T-helper 1 cell treated with Interleukin-12 subunit alpha and Interleukin-12 subunit beta and Interleukin-4 antibody, amounts not matched to agents 30 μg/mL and 1 μg/mL, for 36 hours (primary cell): ENCODE results near the gene CEP170B.
"Not testable (repeated sequence)": the region's sequence is repeated elsewhere in the genome, so short reads cannot be mapped to it uniquely, and the experiment has no call there.

Experiments used
- H3K27ac Mint-ChIP-seq: one replicate; pipeline ENCODE4 v1.8.0; 2021; ENCODE audit warnings: mild to moderate bottlenecking, mixed read lengths
- H3K27me3 Mint-ChIP-seq: one replicate; pipeline ENCODE4 v1.8.0; 2021; ENCODE audit warnings: low read depth, mixed read lengths
- H3K36me3 Mint-ChIP-seq: one replicate; pipeline ENCODE4 v1.8.0; 2021; ENCODE audit warnings: low read depth, mixed read lengths
- H3K4me1 Mint-ChIP-seq: one replicate; pipeline ENCODE4 v1.8.0; 2021; ENCODE audit warnings: low read depth, mixed read lengths
- H3K4me3 Mint-ChIP-seq: one replicate; pipeline ENCODE4 v1.8.0; 2021; ENCODE audit warnings: mild to moderate bottlenecking, moderate library complexity, mixed read lengths
- H3K9me3 Mint-ChIP-seq: one replicate; pipeline ENCODE4 v1.8.0; 2021; ENCODE audit warnings: mixed read lengths

The CEP170B gene

DNA sequence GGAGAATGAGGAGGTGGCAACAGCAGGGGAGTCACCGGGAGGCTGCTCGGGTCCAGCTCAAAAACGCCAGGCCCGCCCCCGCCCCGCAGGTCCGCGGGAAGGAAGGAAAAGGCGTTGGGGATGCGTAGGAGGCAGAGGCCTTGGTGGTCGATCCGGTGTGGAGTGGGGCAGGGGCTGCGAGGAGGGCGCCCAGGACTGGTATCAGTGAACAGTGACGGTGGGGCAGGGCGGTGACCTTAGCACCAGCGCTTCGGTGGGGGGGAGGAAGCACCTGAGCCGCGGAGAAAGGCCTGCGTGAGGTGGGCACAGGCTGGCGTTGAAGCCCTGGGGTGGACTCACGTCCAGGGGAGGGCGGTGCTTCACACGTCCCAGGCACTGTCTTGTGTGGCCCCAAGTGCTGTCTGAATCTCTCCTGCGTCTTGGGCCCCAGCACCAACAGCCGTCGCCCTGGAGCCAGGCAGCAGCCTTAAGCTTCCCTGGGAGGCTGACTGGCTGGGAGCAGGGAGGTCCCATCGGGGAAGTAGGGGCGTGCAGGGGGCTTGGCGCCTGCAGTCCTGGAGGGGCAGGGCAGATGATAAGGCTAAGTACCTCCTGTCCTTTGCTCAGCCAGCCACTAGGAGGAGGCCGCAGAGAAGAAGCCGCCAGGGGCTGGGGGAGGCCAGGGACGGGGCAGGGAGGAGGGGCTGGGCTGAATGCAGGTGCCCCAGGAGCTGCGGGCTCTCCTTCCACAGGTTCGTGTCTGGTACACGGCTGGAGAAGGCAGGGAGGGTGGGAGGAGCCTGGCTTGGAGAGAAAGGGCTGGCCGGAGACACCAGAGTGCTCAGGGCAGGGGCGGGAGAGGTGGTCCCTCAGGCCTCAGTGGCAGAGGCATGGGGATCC lies 37.7 kb upstream of the CEP170B start:
- no peak overlapping the region for H3K27ac Mint-ChIP-seq
- H3K9me3 Mint-ChIP-seq = peaks cover 6% of the 10 kb centered on the region
- H3K27me3 Mint-ChIP-seq = peaks cover 34% of the 10 kb centered on the region
- H3K4me3 Mint-ChIP-seq = peak overlapping the region; percentile 32
- H3K36me3 Mint-ChIP-seq = peaks cover 2% of the 10 kb centered on the region
- peaks cover 8% of the 10 kb centered on the region for H3K4me1 Mint-ChIP-seq

DNA sequence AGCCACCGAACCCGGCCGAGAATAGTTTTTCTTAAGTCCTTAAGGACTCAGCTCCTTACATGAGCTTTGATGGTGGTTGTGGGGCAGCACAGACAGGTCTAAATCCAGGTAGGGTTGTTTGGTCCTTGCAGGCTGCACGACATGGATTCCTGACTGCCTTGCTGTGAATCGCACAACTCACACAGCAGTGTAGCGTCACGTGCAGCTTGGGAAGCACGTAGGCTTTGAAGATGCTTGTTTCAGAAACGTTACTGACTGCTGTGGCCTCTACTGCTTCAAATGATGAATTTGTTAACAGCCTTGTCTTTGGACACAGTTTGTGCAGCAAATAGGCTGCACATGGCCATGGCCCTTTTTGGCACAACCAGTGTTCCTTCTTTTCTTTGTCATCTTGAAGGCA lies 34.3 kb upstream of the CEP170B start:
- Mint-ChIP-seq H3K9me3 (no peaks in the 10 kb centered on the region), H3K36me3 (no peaks in the 10 kb centered on the region), H3K4me1 (peaks cover 4% of the 10 kb centered on the region), H3K27ac (no peak overlapping the region), H3K27me3 (peaks cover 13% of the 10 kb centered on the region), H3K4me3 (no peak overlapping the region)

DNA sequence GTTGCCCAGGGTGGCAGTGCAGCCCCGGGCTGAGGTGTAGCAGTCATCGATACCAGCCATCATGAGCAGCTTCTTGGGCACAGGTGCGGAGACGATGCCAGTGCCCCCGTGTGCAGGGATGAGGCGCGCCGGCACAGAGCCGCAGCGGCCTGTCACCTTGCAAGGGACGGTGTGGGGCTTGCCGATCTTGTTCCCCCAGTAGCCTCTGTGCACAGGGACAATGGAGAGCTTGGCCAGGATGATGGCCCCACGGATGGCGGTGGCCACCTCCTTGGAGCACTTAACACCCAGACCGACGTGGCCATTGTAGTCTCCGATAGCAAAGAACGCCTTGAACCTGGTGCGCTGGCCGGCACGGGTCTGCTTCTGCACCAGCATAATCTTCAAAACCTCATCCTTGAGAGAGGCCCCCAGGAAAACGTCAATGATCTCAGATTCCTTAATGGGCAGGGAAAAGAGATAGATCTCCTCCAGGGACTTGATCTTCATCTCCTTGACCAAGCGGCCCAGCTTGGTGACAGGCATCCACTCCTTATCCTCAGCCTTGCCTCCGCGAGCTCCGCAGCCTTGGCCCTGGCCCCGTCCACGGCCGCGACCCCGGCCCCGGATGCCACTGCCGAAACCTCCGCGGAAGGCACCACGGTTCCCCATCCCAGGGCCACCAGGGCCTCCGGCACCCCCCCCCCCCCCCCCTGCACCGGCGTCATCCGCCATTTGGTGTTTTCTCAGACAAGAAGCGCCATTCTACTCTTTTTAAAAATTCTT lies 28.7 kb upstream of the CEP170B start:
- H3K4me1 Mint-ChIP-seq, H3K27ac Mint-ChIP-seq, H3K36me3 Mint-ChIP-seq, H3K9me3 Mint-ChIP-seq, H3K4me3 Mint-ChIP-seq: not testable (repeated sequence)
- peaks cover 22% of the 10 kb centered on the region for H3K27me3 Mint-ChIP-seq

DNA sequence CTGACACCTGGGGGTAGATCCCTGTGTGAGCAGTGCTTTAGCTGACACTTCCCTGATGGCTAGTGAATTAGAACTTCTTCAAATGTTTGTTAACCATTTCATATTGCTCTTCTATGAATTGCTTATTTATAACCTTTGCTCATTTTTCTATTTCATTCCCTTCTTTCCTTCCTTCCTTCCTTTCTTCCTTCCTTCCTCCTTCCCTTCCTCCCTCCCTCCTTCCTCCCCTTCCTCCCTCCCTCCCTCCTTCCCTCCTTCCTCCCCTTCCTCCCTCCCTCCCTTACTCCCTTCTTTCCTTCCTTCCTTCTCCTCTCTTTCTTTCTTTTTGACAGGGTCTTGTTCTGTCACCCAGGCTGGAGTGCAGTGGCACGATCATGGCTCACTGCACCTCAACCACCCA lies 23.3 kb upstream of the CEP170B start:
- H3K27me3 Mint-ChIP-seq = peaks cover 64% of the 10 kb centered on the region
- no peak overlapping the region for H3K27ac Mint-ChIP-seq
- no peaks in the 10 kb centered on the region for H3K9me3 Mint-ChIP-seq
- no peaks in the 10 kb centered on the region for H3K4me1 Mint-ChIP-seq
- H3K36me3 Mint-ChIP-seq = no peaks in the 10 kb centered on the region
- H3K4me3 Mint-ChIP-seq = no peak overlapping the region

DNA sequence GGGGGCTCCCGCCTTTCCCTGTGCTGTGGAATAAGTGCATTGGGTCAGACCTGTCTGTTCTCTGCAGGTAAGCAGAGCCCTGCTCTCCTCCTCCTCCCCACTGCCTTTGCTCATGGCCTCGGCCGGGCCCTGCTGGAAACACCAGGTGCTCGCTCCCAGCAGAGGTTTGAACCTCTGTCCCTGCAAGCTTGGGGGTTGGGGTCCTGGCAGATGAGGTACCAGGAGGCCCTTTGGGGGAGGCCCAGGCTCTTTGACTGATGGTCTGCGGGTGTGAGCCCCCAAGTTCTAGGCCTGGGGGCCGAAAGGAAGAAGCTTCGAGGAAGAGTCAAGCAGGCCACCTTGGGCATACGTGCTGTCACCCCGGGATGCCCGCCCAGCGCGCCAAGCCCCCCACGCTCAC lies 22.1 kb upstream of the CEP170B start:
- no peaks in the 10 kb centered on the region for H3K36me3 Mint-ChIP-seq
- no peak overlapping the region for H3K27ac Mint-ChIP-seq
- H3K4me1 Mint-ChIP-seq = no peaks in the 10 kb centered on the region
- H3K27me3 Mint-ChIP-seq = peaks cover 62% of the 10 kb centered on the region
- H3K4me3 Mint-ChIP-seq = no peak overlapping the region
- H3K9me3 Mint-ChIP-seq = no peaks in the 10 kb centered on the region

DNA sequence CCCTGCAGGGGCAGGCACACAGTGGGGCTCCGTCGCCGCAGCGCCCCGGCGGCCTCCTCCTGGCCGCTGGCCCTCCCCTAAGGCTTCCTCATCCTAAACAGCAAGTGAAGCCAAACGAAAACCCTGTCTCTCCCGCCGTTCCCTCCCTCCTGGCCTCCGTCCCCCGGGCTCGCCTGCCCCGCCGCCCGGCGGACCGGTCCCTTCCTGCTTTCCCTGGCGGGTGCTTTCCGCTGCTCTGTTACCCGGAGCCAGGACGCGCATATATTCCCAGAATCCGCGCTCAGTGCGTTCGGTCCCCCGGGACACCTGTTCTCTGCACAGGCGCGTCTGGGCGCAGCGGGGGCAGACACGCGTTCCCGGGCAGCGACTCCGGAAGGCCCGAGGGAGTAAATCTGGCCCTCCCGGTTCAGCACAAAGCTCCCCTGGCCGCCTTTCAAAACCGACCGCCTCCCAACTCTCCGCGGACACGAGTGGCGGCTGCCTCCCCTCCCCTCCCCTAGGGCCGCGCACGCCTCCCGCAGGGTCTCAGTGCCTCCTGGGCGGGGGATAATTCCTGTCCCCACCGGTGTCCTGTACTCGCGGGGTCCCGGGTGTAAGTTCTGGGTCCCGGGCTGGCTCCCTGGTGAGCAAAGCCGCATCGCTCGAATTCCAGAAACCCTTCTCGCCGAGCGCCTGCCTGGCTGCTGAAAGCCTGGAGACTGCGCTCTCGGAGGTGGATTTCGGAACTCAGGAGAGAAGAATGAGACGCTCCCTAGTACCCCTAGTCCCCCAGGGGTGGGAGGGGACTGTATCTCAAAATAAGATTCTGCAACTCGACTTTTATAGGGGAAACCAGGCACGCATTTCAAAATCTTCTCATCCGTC lies 21.4 kb upstream of the CEP170B start:
- Mint-ChIP-seq H3K27ac (no peak overlapping the region), H3K27me3 (peaks cover 62% of the 10 kb centered on the region), H3K4me1 (no peaks in the 10 kb centered on the region), H3K36me3 (no peaks in the 10 kb centered on the region), H3K9me3 (no peaks in the 10 kb centered on the region), H3K4me3 (no peak overlapping the region)

DNA sequence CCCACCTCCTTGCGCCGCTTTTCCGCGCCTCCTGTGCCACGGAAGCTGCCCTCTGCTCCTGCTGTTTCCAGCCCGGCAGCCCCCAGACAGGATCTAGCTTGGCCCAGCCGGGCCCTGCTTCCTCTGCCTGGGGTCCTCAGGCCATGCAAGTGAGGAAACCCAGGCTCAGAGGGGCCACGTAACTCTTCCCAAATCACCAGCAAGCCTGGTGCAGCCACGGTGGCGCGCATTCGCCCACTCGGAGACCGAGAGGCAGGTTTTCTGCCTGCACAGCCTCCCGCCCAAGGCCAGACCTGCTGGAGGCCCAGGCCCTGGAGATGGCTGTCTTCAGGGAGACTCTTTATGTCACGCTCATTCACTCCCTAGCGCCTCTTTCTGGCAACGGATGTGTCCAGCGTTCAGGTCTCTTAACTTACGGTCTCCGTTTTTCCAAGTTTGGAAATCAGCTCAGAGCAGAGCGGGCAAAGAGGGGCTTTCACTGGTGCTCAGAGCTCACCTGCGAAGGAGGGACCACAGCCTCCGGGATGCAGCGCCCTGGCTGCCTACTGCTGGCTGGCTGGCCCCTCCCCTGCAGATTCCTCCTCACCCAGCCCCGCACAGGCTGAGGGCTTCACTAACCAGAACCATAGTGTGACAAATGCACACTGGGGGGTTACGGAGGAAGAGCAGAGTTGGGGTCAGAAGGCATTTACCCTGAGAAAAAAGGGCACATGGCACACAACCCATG lies 20.6 kb upstream of the CEP170B start:
- Mint-ChIP-seq H3K27ac (no peak overlapping the region), H3K36me3 (no peaks in the 10 kb centered on the region), H3K4me3 (no peak overlapping the region), H3K27me3 (peaks cover 54% of the 10 kb centered on the region), H3K9me3 (no peaks in the 10 kb centered on the region), H3K4me1 (no peaks in the 10 kb centered on the region)

DNA sequence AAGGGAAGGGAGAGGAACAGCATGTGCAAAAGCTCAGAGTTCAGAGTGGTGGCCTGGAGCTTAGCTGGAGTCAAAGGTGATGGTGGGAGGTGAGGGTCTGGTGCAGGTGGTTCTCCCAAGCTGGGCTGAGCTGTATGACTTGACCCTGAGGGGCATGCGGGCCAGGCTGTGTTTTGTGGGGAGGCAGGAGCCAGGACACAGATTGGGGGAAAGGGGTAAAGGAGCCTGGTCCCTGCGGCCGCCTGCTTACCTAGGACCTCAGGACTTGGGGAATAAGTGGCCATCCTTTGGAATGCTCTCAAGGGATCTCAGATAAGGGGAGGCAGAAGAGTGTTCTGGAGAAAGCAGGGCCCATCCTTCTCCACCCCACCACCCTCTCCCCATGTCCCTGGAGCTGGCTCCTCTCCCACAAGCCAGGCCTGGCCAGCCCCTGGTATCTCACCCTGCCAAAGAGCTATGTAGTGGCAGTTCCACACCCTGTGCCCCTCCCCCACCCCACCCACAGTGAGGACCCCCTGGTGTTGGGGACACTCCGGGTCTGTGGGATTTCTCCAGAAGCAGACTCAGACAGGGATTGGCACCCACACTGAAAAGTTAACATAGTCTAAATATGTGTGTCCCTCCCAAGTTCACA lies 19.9 kb upstream of the CEP170B start:
- H3K4me3 Mint-ChIP-seq = no peak overlapping the region
- no peak overlapping the region for H3K27ac Mint-ChIP-seq
- H3K36me3 Mint-ChIP-seq = no peaks in the 10 kb centered on the region
- peaks cover 54% of the 10 kb centered on the region for H3K27me3 Mint-ChIP-seq
- H3K4me1 Mint-ChIP-seq = no peaks in the 10 kb centered on the region
- no peaks in the 10 kb centered on the region for H3K9me3 Mint-ChIP-seq

DNA sequence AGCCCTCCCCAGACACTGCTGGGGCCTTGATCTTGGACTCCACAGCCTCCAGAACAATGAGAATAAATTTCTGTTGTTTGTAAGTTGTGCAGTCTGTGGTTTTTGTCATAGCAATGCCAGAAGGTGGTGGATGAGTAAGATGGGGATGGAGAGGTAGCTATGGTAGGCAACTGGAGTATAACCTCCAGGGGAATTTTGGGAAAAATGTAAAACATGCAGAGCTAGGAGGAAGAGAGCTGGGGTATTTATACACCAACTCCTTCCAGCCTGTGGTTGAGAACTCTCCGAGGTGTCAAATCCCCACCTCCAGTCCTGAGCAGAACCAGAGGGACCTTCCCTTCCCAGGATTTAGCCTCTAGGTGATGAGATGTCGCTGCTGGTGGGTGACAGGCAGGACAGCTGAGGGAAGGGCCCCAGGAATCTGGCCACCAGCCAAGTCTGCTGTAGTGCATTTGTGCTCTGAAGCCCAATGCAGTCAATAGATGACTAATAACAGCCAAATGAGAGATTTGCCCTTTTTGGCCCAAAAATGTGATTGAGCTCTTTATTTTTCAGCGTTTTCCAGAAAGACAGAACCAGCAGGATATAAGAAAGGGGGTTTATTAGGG lies 19.1 kb upstream of the CEP170B start:
- no peaks in the 10 kb centered on the region for H3K9me3 Mint-ChIP-seq
- no peaks in the 10 kb centered on the region for H3K36me3 Mint-ChIP-seq
- no peak overlapping the region for H3K27ac Mint-ChIP-seq
- H3K27me3 Mint-ChIP-seq = peaks cover 53% of the 10 kb centered on the region
- no peak overlapping the region for H3K4me3 Mint-ChIP-seq
- H3K4me1 Mint-ChIP-seq = no peaks in the 10 kb centered on the region

DNA sequence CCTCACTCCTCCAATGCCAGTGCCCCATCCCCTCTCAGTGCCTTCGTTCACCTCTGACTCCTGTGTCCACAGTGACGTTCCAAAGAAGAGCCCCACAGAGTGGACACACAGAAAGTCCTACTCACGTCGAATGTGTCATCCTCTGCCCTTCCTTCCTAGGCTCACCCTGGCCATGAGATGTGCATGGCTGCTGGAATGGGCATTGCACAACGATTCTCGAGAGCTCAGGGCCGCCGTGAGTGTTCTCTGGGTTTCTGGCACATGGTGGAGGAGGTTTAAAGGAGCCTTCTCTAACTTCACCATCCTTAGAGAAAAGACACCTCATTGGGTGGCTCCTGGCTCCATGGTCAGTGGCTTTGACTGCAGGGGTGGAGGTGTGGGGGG lies 12.8 kb upstream of the CEP170B start:
- Mint-ChIP-seq H3K4me3 (no peak overlapping the region), H3K27me3 (peaks cover 4% of the 10 kb centered on the region)

DNA sequence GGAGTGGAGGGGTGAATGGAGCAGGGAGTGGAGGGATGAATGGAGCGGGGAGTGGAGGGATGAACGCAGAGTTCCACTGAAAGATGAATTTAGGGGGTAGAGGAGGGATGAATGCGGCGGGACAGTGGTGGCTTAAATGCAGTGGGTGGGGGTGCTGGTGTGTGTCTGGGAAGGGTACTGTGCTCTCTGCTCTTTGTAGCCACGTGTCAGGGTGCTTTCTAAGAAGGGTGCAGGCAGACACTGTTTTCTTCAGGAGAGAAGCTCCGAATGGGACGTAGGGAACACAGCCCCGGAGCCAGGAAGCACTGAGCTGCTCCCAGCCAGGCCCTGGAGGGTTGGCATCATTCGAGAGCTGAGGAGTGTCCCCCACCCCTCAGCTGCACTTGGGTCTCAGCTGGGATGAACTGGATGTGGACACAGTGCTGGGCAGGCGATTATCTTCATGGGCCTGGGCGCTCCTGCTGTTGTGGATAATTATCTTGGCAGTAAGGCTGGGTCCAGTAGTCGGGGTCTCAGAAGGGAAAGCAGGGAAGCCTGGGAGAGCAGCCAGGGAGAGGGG lies 9.5 kb upstream of the CEP170B start:
- no peaks in the 10 kb centered on the region for H3K27me3 Mint-ChIP-seq
- H3K27ac Mint-ChIP-seq = no peak overlapping the region
- no peaks in the 10 kb centered on the region for H3K9me3 Mint-ChIP-seq
- no peaks in the 10 kb centered on the region for H3K4me1 Mint-ChIP-seq
- no peaks in the 10 kb centered on the region for H3K36me3 Mint-ChIP-seq
- H3K4me3 Mint-ChIP-seq = no peak overlapping the region

More for the DNA sequence above, 12.8 kb upstream of the CEP170B start:
- Mint-ChIP-seq H3K36me3 (no peaks in the 10 kb centered on the region), H3K27ac (no peak overlapping the region), H3K4me1 (no peaks in the 10 kb centered on the region), H3K9me3 (no peaks in the 10 kb centered on the region)

DNA sequence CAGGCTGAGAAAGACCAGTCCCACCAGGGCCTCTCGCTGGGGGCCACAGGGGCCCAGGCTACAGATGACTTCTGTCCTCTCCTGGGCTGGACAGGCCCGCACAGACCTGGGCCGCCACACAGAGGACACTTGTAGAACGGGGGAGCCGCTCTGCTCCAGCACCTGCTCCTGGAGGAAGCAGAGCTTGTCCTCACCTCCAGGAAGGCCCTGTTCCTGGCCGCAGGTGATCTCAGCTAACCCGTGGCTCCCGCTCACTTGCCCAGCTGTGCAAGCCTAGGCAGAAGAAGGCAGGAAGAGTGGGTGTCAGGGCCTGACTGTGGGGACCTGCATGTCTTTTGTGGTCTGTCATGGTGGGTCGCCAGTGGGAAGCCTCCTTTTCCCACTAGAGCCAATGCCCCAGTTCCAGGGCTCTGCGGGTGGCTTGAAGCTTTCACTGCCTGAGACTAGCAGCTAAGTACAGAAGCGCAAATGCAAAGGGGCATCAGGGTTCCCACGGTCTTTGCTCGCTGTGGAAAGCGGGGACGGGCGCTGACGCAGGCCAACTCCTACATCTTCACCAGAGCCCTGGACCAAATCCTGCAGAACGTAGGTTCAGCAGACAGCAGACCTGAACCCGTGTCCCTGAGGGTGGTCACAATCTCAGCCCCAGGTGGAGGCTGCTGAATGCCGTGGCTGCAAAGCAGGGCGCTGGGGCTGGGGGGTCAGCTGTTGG lies 8.8 kb upstream of the CEP170B start:
- no peaks in the 10 kb centered on the region for H3K36me3 Mint-ChIP-seq
- H3K4me1 Mint-ChIP-seq = no peaks in the 10 kb centered on the region
- no peaks in the 10 kb centered on the region for H3K27me3 Mint-ChIP-seq
- no peaks in the 10 kb centered on the region for H3K9me3 Mint-ChIP-seq
- no peak overlapping the region for H3K27ac Mint-ChIP-seq
- no peak overlapping the region for H3K4me3 Mint-ChIP-seq
